Osteoblast (primary cell): Measurements from ENCODE around the gene DTHD1. TPM values are rescaled to one million over a fixed set of nuclear protein-coding genes. Genes with fewer than 3 reads are reported as not detected.

Experiments used
- DNase-seq: peaks from one replicate; pipeline ENCODE4 v3.0.0; 2011; ENCODE audit warnings: low spot score, mixed read lengths; ENCODE audit not compliant: insufficient read length; ENCODE audit errors: missing footprints
- H2AFZ ChIP-seq: 2 replicates; pipeline ENCODE4 v1.6.0; 2011; ENCODE audit warnings: mild to moderate bottlenecking, low read length
- H3K27ac ChIP-seq: 2 replicates; pipeline ENCODE4 v1.5.1; 2011; ENCODE audit warnings: mild to moderate bottlenecking, low read depth, low read length, moderate library complexity
- H3K27me3 ChIP-seq: 2 replicates; pipeline ENCODE4 v1.6.0; 2012; ENCODE audit warnings: mild to moderate bottlenecking, control low read depth, inconsistent platforms, low read length, moderate library complexity; ENCODE audit not compliant: insufficient read depth
- H3K36me3 ChIP-seq: 2 replicates; pipeline ENCODE4 v1.5.1; 2011; ENCODE audit warnings: mild to moderate bottlenecking, low read length, control low read depth, moderate library complexity; ENCODE audit not compliant: insufficient read depth
- H3K4me1 ChIP-seq: 2 replicates; pipeline ENCODE4 v1.5.1; 2011; ENCODE audit warnings: mild to moderate bottlenecking, low read length, control low read depth, moderate library complexity; ENCODE audit not compliant: insufficient read depth
- H3K4me2 ChIP-seq: 2 replicates; pipeline ENCODE4 v1.6.0; 2011; ENCODE audit warnings: mild to moderate bottlenecking, low read length; ENCODE audit not compliant: insufficient read depth
- H3K4me3 ChIP-seq: fragments of 200-600 bp; sonication (generic); 3 replicates; pipeline ENCODE4 v1.5.1; 2012; ENCODE audit warnings: mild to moderate bottlenecking, low read length, inconsistent platforms; ENCODE audit not compliant: insufficient read depth
- H3K79me2 ChIP-seq: 2 replicates; pipeline ENCODE4 v1.6.0; 2012; ENCODE audit warnings: mild to moderate bottlenecking, low read length, control low read depth, inconsistent platforms; ENCODE audit not compliant: insufficient read depth
- H3K9me3 ChIP-seq: 2 replicates; pipeline ENCODE4 v1.5.1; 2011; ENCODE audit warnings: low read depth, low read length, control low read depth
- H4K20me1 ChIP-seq: 2 replicates; pipeline ENCODE4 v1.6.0; 2012; ENCODE audit warnings: mild to moderate bottlenecking, low read length, control low read depth; ENCODE audit not compliant: insufficient read depth
- total RNA-seq: library from RNA; depleted of rRNA; stranded (reverse); fragments of >200 nt; gene quantifications from 2 replicates; pipeline ENCODE4 v1.2.3, GENCODE V29; 2012
- TF ChIP-seq, protein P1 (sequence below): IDR thresholded peaks from 2 replicates; pipeline ENCODE4 v1.5.1; 2011; ENCODE audit warnings: mild to moderate bottlenecking, low read depth, low read length, moderate library complexity; ENCODE audit errors: extremely low read depth

The DTHD1 gene
- total RNA-seq, 1 donor: not detected

DNA sequence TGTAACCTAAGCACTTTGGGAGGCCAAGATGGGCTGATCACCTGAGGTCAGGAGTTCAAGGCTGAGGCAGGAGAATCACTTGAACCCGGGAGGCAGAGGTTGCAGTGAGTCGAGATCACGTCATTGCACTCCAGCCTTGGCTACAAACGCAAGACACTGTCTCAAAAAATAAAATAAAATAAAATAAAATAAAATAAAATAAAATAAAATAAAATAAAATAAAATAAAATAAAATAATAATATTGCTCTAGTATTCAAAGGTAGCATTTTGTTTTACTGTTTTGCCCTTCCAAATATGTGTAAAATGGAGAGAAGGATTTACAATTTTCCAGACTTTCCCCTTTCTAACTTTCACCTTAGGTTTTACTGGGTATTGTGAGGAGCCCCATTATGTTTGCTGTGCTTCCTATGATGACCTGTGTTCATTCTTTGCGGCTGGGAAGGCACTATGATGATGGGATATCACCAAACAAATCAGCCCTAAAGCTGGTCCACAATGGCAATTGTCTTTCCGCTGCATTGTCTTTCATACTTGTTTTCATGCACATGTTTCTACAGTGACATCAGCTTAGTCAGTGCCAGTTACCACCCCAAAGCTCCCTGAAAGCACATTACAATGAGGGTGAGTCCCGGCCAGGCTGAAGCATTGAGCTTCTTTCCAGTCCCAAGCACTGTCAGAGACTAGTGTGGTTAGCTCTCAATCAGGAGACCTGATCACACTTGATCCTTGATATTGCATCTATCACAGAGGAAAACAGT is 50.8 kb downstream of the DTHD1 start:
- Histone ChIP-seq H3K4me2 (no peak overlapping the region), H3K79me2 (no peaks in the 10 kb centered on the region), H3K36me3 (no peaks in the 10 kb centered on the region), H3K4me1 (no peaks in the 10 kb centered on the region), H3K9me3 (no peaks in the 10 kb centered on the region), H3K27me3 (no peaks in the 10 kb centered on the region), H2AFZ (no peak overlapping the region), H4K20me1 (no peaks in the 10 kb centered on the region), H3K27ac (no peak overlapping the region), H3K4me3 (no peak overlapping the region)
- DNase-seq: no peak
- TF ChIP-seq, protein P1, sequence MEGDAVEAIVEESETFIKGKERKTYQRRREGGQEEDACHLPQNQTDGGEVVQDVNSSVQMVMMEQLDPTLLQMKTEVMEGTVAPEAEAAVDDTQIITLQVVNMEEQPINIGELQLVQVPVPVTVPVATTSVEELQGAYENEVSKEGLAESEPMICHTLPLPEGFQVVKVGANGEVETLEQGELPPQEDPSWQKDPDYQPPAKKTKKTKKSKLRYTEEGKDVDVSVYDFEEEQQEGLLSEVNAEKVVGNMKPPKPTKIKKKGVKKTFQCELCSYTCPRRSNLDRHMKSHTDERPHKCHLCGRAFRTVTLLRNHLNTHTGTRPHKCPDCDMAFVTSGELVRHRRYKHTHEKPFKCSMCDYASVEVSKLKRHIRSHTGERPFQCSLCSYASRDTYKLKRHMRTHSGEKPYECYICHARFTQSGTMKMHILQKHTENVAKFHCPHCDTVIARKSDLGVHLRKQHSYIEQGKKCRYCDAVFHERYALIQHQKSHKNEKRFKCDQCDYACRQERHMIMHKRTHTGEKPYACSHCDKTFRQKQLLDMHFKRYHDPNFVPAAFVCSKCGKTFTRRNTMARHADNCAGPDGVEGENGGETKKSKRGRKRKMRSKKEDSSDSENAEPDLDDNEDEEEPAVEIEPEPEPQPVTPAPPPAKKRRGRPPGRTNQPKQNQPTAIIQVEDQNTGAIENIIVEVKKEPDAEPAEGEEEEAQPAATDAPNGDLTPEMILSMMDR: no peak

DNA sequence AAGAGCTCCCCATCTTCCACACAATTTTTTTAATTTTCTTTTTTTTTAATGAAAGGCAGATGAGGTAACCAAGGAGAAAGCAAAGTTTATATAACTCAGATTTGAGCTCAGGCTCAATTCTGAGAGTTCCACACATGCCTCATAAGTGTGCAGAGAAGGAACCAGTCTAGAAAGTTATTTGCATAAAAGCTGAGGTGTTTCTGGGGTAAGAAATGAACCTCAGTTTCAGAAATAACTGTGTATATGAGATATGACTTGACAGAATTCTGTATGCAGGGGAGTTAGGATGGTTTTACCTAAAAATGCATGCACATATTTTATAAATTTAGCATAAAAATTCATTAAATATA is 51.3 kb downstream of the DTHD1 start:
- no peak overlapping the region for H3K4me3 ChIP-seq
- no peak overlapping the region for H2AFZ ChIP-seq
- H3K9me3 ChIP-seq: no peaks in the 10 kb centered on the region
- no peaks in the 10 kb centered on the region for H3K79me2 ChIP-seq
- H3K4me2 ChIP-seq: no peak overlapping the region
- H3K27me3 ChIP-seq: no peaks in the 10 kb centered on the region
- H3K4me1 ChIP-seq: no peaks in the 10 kb centered on the region
- TF ChIP-seq, protein P1: no peak
- no peak for DNase-seq
- H3K27ac ChIP-seq: no peak overlapping the region
- H4K20me1 ChIP-seq: no peaks in the 10 kb centered on the region
- H3K36me3 ChIP-seq: no peaks in the 10 kb centered on the region

DNA sequence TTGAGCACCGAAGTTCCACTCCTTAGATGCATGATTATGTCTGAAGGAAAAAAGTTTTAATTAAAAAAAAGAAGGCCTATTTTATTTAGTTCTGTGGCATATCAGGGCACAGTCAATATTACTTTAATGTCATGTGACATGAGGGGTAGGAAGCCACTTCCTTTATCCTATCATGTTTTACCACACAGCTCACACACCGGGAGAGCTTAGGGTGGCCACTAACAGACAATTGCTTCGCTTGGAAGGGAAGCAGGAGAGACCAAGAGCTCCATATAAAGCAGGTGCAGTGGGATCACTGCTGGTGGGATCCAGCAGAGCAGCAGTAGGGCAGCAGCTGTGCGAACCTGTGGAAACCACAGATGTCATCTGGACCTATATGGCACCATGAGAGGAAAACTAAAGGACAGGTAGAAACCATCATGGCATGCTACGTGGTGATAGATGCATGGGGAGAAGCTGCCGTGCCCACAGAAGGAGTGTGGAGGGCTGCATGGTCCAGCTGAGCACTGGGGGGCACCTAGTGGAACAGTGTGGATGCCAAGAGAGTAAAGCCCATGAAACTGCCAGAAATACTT is 52.0 kb downstream of the DTHD1 start:
- DNase-seq: no peak
- no peaks in the 10 kb centered on the region for H3K9me3 ChIP-seq
- H2AFZ ChIP-seq: no peak overlapping the region
- no peaks in the 10 kb centered on the region for H3K36me3 ChIP-seq
- no peaks in the 10 kb centered on the region for H4K20me1 ChIP-seq
- H3K27me3 ChIP-seq: no peaks in the 10 kb centered on the region
- H3K27ac ChIP-seq: no peak overlapping the region
- no peak overlapping the region for H3K4me3 ChIP-seq
- TF ChIP-seq, protein P1: no peak
- H3K79me2 ChIP-seq: no peaks in the 10 kb centered on the region
- no peaks in the 10 kb centered on the region for H3K4me1 ChIP-seq
- no peak overlapping the region for H3K4me2 ChIP-seq

DNA sequence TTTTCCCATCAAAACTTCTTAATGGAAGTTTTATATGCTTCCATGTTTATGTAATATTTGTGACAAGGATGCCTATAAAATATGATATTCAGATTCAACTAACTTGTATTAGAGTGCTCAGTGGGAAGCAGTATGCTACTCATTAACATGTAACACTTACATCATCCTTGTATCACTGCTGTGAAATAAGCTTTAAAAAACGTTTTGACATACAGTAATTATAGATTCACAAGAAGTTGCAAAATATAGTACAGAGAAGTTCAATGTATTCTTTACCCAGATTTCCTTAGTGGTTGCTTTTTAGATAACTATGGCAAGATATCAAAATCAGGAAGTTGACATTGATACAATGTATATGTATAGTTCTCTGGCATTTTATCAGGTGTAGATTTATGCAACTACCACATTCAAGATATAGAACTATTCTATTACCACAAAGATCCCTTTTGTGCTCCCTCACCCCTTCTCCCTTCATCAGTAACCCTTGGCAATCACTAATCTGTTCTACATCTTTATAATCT is 56.3 kb downstream of the DTHD1 start:
- Histone ChIP-seq H2AFZ (no peak overlapping the region), H3K27me3 (no peaks in the 10 kb centered on the region), H3K4me2 (no peak overlapping the region), H3K9me3 (no peaks in the 10 kb centered on the region), H3K27ac (no peak overlapping the region), H3K4me3 (no peak overlapping the region), H3K4me1 (no peaks in the 10 kb centered on the region), H4K20me1 (no peaks in the 10 kb centered on the region), H3K79me2 (no peaks in the 10 kb centered on the region), H3K36me3 (no peaks in the 10 kb centered on the region)
- no peak for DNase-seq
- TF ChIP-seq, protein P1: no peak
